GM19395 (cell line): ENCODE results near the gene GAS6.

Experiments
- ATAC-seq: cut with Tn5 transposase; IDR thresholded peaks from one replicate; pipeline ENCODE4 v1.9.1; 2021; ENCODE audit warnings: mild to moderate bottlenecking, moderate library complexity; ENCODE audit not compliant: unreplicated experiment

Gene GAS6

DNA sequence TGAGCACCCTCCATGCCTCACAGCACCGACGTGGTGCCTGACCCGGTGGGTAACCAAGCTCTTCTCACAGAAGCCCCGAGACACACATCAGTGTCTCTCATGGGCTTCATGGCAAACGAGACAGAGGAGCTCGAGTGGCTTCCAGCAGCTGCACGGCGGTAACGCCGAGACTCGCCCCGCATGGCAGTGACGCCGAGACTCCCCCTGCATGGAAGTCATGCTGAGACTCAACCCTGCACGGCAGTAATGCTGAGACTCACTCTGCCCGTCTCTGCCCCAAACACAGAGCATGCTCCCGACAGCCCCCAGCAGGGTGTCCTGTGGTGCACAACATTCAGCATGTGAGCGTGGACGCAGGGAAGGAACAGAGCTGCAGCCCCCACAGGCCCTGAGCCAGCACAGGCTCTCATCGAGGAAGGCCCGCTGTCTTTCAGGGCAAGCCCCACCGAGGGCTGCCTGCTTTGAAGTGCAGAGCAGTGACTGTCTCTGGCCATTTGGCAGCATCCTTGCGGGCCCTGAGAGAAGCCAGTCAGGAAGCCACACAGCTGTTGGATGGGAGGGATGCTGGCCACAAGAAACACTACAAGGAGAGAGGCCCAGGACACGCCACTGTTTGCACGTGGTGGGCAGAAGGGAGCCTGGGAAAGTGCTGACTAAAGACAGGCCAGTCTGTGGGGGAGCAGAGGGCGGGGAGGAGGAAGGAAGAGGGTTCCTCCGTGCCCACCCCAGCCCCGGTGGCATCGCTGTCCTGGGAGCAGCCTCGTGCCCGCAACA lies 9.5 kb downstream of the GAS6 start:
- ATAC-seq, result no peak

GRCh38 chr13:113853518-113854237 lies 10.2 kb downstream of the GAS6 start:
- no peak for ATAC-seq

DNA sequence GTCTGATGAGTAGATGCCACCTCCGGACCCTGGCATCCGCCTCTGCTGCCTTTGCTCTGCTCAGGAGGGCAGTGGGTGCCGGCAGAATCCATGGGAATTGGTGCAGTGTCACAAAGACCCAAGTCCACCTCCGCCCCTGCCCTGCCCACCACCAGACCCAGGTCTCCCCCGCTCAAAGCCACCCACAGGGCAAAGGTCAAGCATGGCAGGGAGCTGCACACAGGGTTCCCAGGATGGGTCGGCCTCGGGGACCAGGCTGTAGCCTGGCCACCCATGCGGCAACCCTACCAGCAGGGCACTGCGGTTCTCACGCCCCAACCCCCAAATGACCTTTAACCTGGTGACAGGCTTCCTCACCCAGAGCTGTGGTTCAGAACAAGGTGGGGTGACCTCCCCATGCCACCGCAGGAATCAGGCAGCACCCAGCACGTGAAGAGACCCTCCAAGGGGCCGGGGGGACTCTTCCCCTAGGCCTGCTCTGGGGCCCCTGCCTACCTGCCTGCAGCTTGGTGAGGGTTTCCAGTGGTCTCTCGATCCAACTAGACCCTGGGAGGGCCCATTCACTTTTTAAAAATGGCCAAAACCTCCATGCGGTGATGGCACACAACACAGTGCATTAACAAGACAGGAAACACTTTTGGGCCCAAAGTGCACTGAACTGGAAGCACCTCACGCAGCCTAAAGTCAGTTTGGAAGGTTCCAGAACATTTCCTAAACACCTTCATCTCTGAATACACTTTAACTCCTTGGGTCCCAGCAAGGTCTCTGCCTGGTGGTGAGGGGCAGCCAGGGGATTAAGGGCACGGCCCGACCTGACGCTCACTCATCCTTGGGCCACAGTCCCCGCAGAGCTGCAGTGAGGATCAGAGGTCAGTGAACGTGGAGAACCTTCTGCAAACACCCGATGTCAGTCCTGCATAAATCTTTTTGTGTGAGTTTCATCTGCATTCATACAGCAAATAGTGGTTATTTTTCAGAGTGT lies 11.0 kb downstream of the GAS6 start:
- ATAC-seq, result no peak

- no peak for ATAC-seq
Observed at GRCh38 chr13:113851826-113852535, 11.9 kb downstream of the GAS6 start.

DNA sequence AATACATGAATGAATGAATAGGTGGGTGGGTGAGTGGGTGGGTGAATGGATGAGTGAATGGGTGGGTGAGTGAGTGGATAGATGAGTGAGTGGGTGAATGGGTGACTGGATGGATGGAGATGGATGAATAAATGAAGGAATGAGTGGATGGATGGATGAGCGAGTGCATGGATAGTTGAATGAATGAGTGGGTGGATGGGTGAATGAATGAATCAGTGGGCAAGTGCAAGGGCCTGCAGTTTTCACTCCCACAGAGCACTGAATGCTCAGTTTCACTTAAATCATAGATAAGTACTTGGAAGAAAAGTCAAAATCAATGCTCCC lies 12.4 kb downstream of the GAS6 start:
- no peak for ATAC-seq

GRCh38 chr13:113850722-113851479 lies 13.0 kb downstream of the GAS6 start:
- ATAC-seq, result no peak

DNA sequence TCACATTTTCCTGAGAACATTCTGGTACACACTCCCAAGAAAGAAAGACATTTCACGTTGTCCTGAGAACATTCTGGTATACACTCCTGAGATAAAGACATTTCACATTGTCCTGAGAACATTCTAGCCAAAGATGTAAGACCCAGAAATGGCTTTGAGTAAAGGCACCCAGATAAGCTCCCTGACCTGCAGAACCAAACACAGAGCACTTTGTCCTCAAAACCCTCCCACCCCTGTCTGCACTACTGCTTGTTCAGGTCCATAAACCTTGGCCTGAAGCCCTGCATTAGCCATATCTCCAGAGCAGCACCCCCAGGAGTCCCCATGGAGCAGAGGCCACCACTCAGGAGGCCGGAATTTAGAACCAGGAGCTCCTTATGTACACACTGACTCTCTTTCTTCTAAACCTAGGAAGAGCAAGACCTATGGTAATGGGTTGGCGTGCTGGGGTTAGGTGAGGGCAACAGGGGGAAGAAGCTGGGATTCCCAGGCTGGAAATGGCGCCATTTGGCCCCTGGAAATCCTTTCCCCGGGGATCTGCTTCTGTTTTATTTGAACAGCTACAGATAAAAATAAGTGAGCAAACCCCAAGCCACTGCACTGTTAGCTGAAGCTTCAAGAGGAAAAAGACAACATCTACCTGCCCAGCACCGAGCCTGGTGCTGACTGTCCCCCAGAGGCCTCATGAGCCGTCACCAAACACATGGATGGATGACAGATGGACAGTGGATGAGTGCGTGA lies 13.7 kb downstream of the GAS6 start:
- ATAC-seq, result no peak

- ATAC-seq, result no peak
Observed at GRCh38 chr13:113849546-113849945, 14.3 kb downstream of the GAS6 start.

DNA sequence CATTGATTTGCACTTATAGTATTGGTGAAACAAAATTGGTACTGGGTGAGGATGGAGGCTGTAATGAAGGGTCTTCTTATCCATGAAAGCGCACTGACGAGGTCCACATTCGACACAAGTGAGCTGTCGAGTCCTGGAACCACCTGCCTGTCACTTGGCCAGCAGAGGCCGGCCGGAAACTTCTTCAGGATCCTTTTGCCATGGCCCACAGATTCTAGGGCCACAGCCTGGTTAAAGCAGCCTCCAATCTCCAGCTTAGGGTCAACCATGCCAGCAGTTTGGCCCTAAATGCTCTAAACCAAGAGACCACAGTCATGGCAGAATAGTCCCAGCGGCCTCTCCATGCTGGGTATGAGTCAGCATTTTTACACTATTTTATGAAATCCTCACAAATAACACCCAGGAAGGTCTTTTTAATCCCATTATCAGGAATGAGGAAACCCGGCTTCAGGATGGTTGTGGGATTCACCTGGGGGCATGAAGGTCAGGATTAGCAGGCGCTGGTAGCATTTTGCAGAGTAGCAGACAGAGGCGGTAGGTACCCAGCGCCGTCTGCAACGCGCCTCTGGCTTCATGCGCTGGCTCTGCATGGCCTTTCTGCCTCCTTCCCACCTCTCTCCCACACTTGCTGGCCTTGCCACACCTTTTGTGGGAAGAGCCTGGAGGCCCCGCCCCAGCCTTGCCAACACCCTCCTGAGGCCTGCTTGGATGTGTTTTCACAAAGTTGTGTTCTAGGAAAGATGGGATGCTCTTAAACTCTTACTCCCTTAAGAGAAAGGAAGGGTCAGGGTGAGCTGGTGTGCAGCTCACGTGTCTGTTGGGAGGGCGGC lies 15.2 kb downstream of the GAS6 start:
- ATAC-seq, result no peak

DNA sequence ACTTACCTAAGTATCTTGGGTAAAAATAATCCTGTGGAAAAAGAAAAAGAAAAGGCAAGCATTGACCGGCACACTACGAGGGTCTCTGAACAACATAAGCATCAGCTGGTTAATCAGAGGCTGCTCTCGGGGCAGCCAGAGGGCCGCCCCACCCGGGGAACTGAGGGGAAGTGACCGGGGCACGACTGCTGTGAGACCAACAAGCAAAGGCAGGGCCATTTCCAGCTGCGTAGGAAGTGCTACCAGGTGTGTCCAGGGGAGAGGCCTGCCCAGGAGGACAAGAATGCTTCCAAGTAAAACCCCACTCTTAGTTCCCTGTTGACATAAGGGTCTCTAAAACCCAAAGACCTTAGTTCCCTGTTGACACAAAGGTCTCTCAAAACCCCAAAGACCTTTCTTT lies 15.9 kb downstream of the GAS6 start:
- no peak for ATAC-seq

DNA sequence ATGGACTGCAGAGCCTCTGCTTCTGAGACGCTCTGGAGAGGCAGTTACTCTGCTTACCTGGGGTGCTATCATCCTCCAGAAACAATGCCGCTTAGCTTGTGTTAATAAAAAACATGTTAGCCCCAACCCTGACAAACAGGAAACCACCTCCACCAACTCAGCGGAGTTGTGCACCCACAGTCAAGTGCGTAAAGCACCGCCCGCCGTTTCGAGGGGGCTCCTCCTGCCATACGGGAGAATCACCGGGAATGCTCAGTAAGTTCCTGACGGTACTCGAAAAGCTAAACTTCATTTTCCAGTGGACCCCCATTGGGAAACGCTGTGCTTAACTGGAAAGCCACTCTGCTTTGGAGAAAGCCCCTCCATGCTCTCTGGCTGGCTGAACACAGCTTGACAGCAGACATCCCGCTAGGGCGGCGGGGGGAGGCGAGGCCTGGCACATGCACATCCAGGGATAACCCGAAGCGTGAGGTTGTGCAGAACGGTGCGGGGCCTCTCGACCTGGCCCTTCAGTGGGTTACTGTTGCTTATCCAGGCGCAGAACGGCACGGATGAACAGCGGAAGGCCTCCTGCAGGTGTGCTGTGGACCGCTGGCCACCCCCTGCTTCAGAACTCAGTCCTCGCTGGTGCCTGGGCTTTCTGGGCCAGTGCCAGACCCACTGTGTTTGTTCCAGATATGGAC lies 17.1 kb downstream of the GAS6 start:
- no peak for ATAC-seq

DNA sequence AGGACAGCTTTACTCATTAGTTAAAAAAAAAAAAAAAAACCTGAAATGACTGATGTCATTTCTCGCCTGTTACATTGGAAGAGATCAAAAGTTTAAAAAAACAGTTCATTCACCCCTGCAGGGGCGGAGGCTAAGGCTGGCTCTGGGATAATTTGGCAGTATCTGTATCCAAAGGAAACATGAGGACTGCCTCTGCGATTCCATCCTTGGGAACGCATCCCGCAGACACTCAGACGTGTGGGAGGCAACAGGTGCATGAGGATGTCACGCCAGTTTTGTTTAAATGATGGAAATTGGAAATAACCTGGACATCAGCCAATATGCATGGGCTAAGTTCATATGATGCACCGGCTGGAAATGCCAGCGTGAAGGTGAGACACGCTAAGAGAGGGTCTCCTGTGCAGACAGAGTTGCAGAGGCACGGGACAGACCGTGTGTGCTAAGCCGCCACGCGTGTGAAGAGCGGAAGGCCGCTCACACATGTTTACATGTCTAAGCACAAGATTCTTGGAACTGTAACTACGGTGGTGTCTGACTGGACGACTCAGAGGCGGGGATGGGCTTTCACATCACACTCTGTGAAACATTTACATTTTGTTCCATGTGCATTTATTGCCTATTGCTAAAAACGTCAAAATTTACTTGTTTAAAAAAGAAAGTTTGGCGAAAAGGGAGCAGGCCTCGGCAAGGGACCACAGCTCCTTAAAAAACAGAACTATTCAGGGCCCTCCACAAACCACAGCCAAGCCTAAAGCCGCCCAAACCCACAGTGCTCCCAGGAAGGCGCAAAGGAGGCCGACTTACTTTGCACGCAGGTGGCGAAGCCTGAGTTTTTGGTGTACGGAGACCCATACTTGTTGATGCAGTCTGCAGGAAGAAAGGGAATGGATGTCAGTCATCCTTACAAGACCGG lies 17.9 kb downstream of the GAS6 start:
- no peak for ATAC-seq

DNA sequence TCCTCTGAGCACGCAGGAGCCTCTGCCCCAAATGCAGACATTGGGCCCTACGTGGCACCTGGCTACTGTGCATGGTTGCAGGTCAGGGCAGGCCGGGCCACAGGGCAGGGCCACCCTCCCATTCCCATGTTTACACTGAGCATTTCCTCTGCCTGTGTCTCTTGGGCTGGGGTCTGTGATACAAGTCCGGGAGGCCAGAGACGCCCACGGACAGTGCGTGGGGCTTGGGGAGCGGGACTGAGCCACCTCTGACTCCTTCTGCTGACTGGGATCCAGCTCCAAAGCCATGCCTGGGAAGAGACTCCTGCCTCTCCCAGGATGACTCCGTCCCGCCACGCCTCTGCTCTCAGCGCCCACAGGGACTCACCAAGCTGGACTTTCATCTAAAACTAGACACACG lies 18.8 kb downstream of the GAS6 start:
- ATAC-seq, result no peak

DNA sequence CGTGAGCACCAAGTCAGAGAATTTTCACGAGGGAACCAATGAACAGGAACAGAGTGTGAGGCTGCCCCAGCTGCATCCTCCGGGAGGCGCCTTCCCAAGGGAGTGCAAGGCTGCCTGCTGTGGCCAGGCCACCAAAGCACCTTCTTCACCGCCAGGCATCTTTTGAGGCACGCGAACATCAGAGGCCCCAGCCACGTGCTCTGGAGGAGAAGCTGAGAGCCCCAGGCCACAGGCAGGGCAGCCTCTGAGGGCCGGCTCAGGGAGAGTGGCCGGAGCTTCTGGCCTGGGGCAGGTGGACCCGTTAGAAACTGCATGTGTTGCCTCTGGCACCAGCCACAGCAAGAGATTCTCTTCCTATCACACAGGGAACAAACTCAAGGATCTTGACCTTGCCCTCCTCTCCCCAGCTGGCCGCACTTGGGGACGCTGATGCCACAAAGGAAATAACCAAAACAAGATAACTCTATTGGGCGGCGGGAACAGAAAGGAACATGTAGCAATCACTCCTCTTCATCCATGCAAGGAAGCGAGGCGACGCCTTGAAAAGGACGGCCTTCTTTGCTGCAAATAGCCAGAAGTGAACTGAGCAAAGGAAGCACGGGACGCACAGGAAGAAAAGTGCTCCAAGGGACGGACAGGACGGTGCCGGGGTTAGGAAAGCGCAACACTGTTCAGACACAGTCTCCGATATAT lies 19.9 kb downstream of the GAS6 start:
- no peak for ATAC-seq

DNA sequence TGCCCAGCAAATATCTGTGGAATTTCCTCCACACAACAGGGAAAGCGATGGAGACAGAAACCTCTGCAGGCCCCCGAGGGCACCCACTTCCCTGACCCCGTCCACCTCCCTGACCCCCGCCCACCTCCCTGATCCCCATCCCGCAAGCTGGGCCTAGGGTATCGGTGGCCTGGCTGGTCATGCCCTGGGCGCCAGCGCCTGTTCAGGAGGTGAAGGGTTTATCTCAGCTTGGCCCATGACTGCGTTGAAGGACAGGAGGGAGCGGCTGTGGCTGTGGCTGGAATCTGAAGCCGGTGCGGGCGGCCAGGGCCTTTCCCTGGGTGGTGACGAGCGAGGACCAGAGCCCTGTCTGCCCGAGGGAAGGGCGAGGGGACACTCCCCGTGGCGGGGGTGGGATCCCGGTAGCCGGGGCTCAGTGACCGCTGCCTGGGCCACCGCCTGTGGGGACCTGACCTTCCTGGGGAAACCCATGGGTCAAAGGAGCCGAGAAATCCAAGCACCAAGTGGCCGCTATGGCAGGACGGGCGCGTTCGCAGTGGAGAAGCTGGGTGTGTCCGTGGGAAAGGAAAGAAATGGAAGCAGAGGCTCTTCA lies 20.7 kb downstream of the GAS6 start:
- ATAC-seq, result no peak
